Measurements from ENCODE around the gene GGA3.
"Not testable (repeated sequence)": the region's sequence is repeated elsewhere in the genome, so short reads cannot be mapped to it uniquely, and the experiment has no call there.

GGA3 gene

GRCh38 chr17:75289832-75290337, 28.5 kb upstream of the GGA3 start:
- Histone ChIP-seq H3K4me1 (ENCODE audit: control insufficient read depth, insufficient read depth, low read length, poor library complexity, severe bottlenecking) (no peaks in the 10 kb centered on the region), H3K9me3 (ENCODE audit: control insufficient read depth, low read length) (no peaks in the 10 kb centered on the region), H3K27ac (ENCODE audit: low read depth, low read length, severe bottlenecking) (no peak overlapping the region), H3K36me3 (ENCODE audit: control insufficient read depth, insufficient read depth, low read length) (peaks cover 7% of the 10 kb centered on the region), H3K4me3 (ENCODE audit: extremely low read depth, insufficient read depth, low read length, poor library complexity, severe bottlenecking) (peak overlapping the region; percentile 80)
- WGBS, 2 experiments (ENCODE audit: insufficient coverage in 2 of 2), result 92 to 94% methylated on average over 7 to 9 of the region's 26 CpGs

GRCh38 chr17:75289115-75289831, 27.9 kb upstream of the GGA3 start, which contains the start of gene SLC25A19:
Gene SLC25A19, minus strand, starts transcription at chr17:75289433. Its CDS starts 2,669 bp downstream, at chr17:75286764.
- Histone ChIP-seq H3K4me1 (ENCODE audit: control insufficient read depth, insufficient read depth, low read length, poor library complexity, severe bottlenecking) (no peaks in the 10 kb centered on the region), H3K4me3 (ENCODE audit: extremely low read depth, insufficient read depth, low read length, poor library complexity, severe bottlenecking) (peak within 1 kb of the TSS; percentile 80), H3K9me3 (ENCODE audit: control insufficient read depth, low read length) (no peaks in the 10 kb centered on the region), H3K36me3 (ENCODE audit: control insufficient read depth, insufficient read depth, low read length) (peaks cover 9% of the 10 kb centered on the region), H3K27ac (ENCODE audit: low read depth, low read length, severe bottlenecking) (no peak within 1 kb of the TSS)
- 0 to 1% methylated on average over 58 of the region's 65 CpGs for WGBS, 2 experiments (ENCODE audit: insufficient coverage in 2 of 2)

- peaks cover 9% of the 10 kb centered on the region for H3K36me3 ChIP-seq (ENCODE audit: control insufficient read depth, insufficient read depth, low read length)
- H3K9me3 ChIP-seq (ENCODE audit: control insufficient read depth, low read length), result no peaks in the 10 kb centered on the region
- H3K27ac ChIP-seq (ENCODE audit: low read depth, low read length, severe bottlenecking), result no peak overlapping the region
- no peaks in the 10 kb centered on the region for H3K4me1 ChIP-seq (ENCODE audit: control insufficient read depth, insufficient read depth, low read length, poor library complexity, severe bottlenecking)
- 0% methylated on average over 11 to 13 of the region's 14 CpGs for WGBS, 2 experiments (ENCODE audit: insufficient coverage in 2 of 2)
- peak overlapping the region; percentile 80 for H3K4me3 ChIP-seq (ENCODE audit: extremely low read depth, insufficient read depth, low read length, poor library complexity, severe bottlenecking)
Measured at GRCh38 chr17:75288770-75289114, 27.3 kb upstream of the GGA3 start.

- Histone ChIP-seq H3K4me3 (ENCODE audit: extremely low read depth, insufficient read depth, low read length, poor library complexity, severe bottlenecking) (peak overlapping the region; percentile 80), H3K27ac (ENCODE audit: low read depth, low read length, severe bottlenecking) (no peak overlapping the region), H3K36me3 (ENCODE audit: control insufficient read depth, insufficient read depth, low read length) (peaks cover 9% of the 10 kb centered on the region), H3K9me3 (ENCODE audit: control insufficient read depth, low read length) (no peaks in the 10 kb centered on the region), H3K4me1 (ENCODE audit: control insufficient read depth, insufficient read depth, low read length, poor library complexity, severe bottlenecking) (no peaks in the 10 kb centered on the region)
- no CpG with 5 or more reads among the region's 2 CpGs for WGBS, 2 experiments (ENCODE audit: insufficient coverage in 2 of 2)
Measured at GRCh38 chr17:75288359-75288758, 27.0 kb upstream of the GGA3 start.

GRCh38 chr17:75287221-75287620, 25.8 kb upstream of the GGA3 start:
- H3K9me3 ChIP-seq (ENCODE audit: control insufficient read depth, low read length), result no peaks in the 10 kb centered on the region
- H3K36me3 ChIP-seq (ENCODE audit: control insufficient read depth, insufficient read depth, low read length), result peaks cover 12% of the 10 kb centered on the region
- H3K27ac ChIP-seq (ENCODE audit: low read depth, low read length, severe bottlenecking), result no peak overlapping the region
- no peak overlapping the region for H3K4me3 ChIP-seq (ENCODE audit: extremely low read depth, insufficient read depth, low read length, poor library complexity, severe bottlenecking)
- no peaks in the 10 kb centered on the region for H3K4me1 ChIP-seq (ENCODE audit: control insufficient read depth, insufficient read depth, low read length, poor library complexity, severe bottlenecking)
- 92% methylated on average over 9 of the region's 9 CpGs for WGBS, 2 experiments (ENCODE audit: insufficient coverage in 2 of 2)

- peaks cover 17% of the 10 kb centered on the region for H3K36me3 ChIP-seq (ENCODE audit: control insufficient read depth, insufficient read depth, low read length)
- H3K4me1 ChIP-seq (ENCODE audit: control insufficient read depth, insufficient read depth, low read length, poor library complexity, severe bottlenecking), result no peaks in the 10 kb centered on the region
- H3K9me3 ChIP-seq (ENCODE audit: control insufficient read depth, low read length), result no peaks in the 10 kb centered on the region
- no peak overlapping the region for H3K27ac ChIP-seq (ENCODE audit: low read depth, low read length, severe bottlenecking)
- H3K4me3 ChIP-seq (ENCODE audit: extremely low read depth, insufficient read depth, low read length, poor library complexity, severe bottlenecking), result no peak overlapping the region
- 96 to 97% methylated on average over 6 of the region's 6 CpGs for WGBS, 2 experiments (ENCODE audit: insufficient coverage in 2 of 2)
Measured at GRCh38 chr17:75285123-75285522, 23.7 kb upstream of the GGA3 start.

GRCh38 chr17:75280189-75280588, 18.8 kb upstream of the GGA3 start:
- H3K27ac ChIP-seq (ENCODE audit: low read depth, low read length, severe bottlenecking); H3K9me3 ChIP-seq (ENCODE audit: control insufficient read depth, low read length); H3K4me1 ChIP-seq (ENCODE audit: control insufficient read depth, insufficient read depth, low read length, poor library complexity, severe bottlenecking); H3K4me3 ChIP-seq (ENCODE audit: extremely low read depth, insufficient read depth, low read length, poor library complexity, severe bottlenecking): not testable (repeated sequence)
- H3K36me3 ChIP-seq (ENCODE audit: control insufficient read depth, insufficient read depth, low read length), result peaks cover 17% of the 10 kb centered on the region
- 92 to 94% methylated on average over 3 of the region's 4 CpGs for WGBS, 2 experiments (ENCODE audit: insufficient coverage in 2 of 2)

- Histone ChIP-seq H3K36me3 (ENCODE audit: control insufficient read depth, insufficient read depth, low read length) (peaks cover 12% of the 10 kb centered on the region), H3K9me3 (ENCODE audit: control insufficient read depth, low read length) (no peaks in the 10 kb centered on the region), H3K27ac (ENCODE audit: low read depth, low read length, severe bottlenecking) (no peak overlapping the region), H3K4me3 (ENCODE audit: extremely low read depth, insufficient read depth, low read length, poor library complexity, severe bottlenecking) (no peak overlapping the region), H3K4me1 (ENCODE audit: control insufficient read depth, insufficient read depth, low read length, poor library complexity, severe bottlenecking) (peaks cover 8% of the 10 kb centered on the region)
- 88 to 93% methylated on average over 3 to 5 of the region's 6 CpGs for WGBS, 2 experiments (ENCODE audit: insufficient coverage in 2 of 2)
Measured at GRCh38 chr17:75277664-75278071, 16.3 kb upstream of the GGA3 start.

- Histone ChIP-seq H3K9me3 (ENCODE audit: control insufficient read depth, low read length) (no peaks in the 10 kb centered on the region), H3K4me3 (ENCODE audit: extremely low read depth, insufficient read depth, low read length, poor library complexity, severe bottlenecking) (no peak overlapping the region), H3K4me1 (ENCODE audit: control insufficient read depth, insufficient read depth, low read length, poor library complexity, severe bottlenecking) (peaks cover 14% of the 10 kb centered on the region), H3K36me3 (ENCODE audit: control insufficient read depth, insufficient read depth, low read length) (peaks cover 7% of the 10 kb centered on the region), H3K27ac (ENCODE audit: low read depth, low read length, severe bottlenecking) (no peak overlapping the region)
- 97% methylated on average over 6 to 7 of the region's 7 CpGs for WGBS, 2 experiments (ENCODE audit: insufficient coverage in 2 of 2)
Measured at GRCh38 chr17:75273977-75274708, 12.7 kb upstream of the GGA3 start.

- Histone ChIP-seq H3K27ac (ENCODE audit: low read depth, low read length, severe bottlenecking) (no peak overlapping the region), H3K36me3 (ENCODE audit: control insufficient read depth, insufficient read depth, low read length) (peaks cover 7% of the 10 kb centered on the region), H3K4me3 (ENCODE audit: extremely low read depth, insufficient read depth, low read length, poor library complexity, severe bottlenecking) (no peak overlapping the region), H3K9me3 (ENCODE audit: control insufficient read depth, low read length) (no peaks in the 10 kb centered on the region), H3K4me1 (ENCODE audit: control insufficient read depth, insufficient read depth, low read length, poor library complexity, severe bottlenecking) (peaks cover 14% of the 10 kb centered on the region)
- WGBS, 2 experiments (ENCODE audit: insufficient coverage in 2 of 2), result 90 to 100% methylated on average over 2 to 3 of the region's 3 CpGs
Measured at GRCh38 chr17:75272848-75273184, 11.4 kb upstream of the GGA3 start.
